ENCODE data around the gene RTEL1.
A peak's percentile ranks its signal among the peaks of the same experiment; 100 is the strongest.
"Not testable (repeated sequence)": the region's sequence is repeated elsewhere in the genome, so short reads cannot be mapped to it uniquely, and the experiment has no call there.

The RTEL1 gene

GRCh38 chr20:63627751-63628245, 30.3 kb upstream of the RTEL1 start:
- in situ Hi-C loops (cut with MboI; ENCODE audit: low pct_unique_long_range_greater_than_20kb, low sequenced_read_pairs, unreplicated experiment) = no loop called here
- DNase-seq (ENCODE audit: low spot score) = no peak
- no peak for TF ChIP-seq CTCF (IDR thresholded peaks at IDR 0.05; ENCODE audit: extremely low read depth, insufficient read depth, missing control alignments)

GRCh38 chr20:63628246-63628975, 29.7 kb upstream of the RTEL1 start:
- no peak for TF ChIP-seq CTCF (IDR thresholded peaks at IDR 0.05; ENCODE audit: extremely low read depth, insufficient read depth, missing control alignments)
- peak; percentile 78 for DNase-seq (ENCODE audit: low spot score)
- in situ Hi-C loops (cut with MboI; ENCODE audit: low pct_unique_long_range_greater_than_20kb, low sequenced_read_pairs, unreplicated experiment) = no loop called here

GRCh38 chr20:63630956-63631355, 27.2 kb upstream of the RTEL1 start:
- DNase-seq (ENCODE audit: low spot score); in situ Hi-C loops (cut with MboI; ENCODE audit: low pct_unique_long_range_greater_than_20kb, low sequenced_read_pairs, unreplicated experiment): not testable (repeated sequence)

- DNase-seq (ENCODE audit: low spot score); in situ Hi-C loops (cut with MboI; ENCODE audit: low pct_unique_long_range_greater_than_20kb, low sequenced_read_pairs, unreplicated experiment): not testable (repeated sequence)
Observed at GRCh38 chr20:63631426-63631825, 26.7 kb upstream of the RTEL1 start.

GRCh38 chr20:63633732-63634131, 24.4 kb upstream of the RTEL1 start:
- in situ Hi-C loops (cut with MboI; ENCODE audit: low pct_unique_long_range_greater_than_20kb, low sequenced_read_pairs, unreplicated experiment) = no loop called here
- TF ChIP-seq CTCF (IDR thresholded peaks at IDR 0.05; ENCODE audit: extremely low read depth, insufficient read depth, missing control alignments) = no peak
- no peak for DNase-seq (ENCODE audit: low spot score)

GRCh38 chr20:63635431-63636141, 22.5 kb upstream of the RTEL1 start:
- in situ Hi-C loops (cut with MboI; ENCODE audit: low pct_unique_long_range_greater_than_20kb, low sequenced_read_pairs, unreplicated experiment) = no loop called here
- no peak for TF ChIP-seq CTCF (IDR thresholded peaks at IDR 0.05; ENCODE audit: extremely low read depth, insufficient read depth, missing control alignments)
- no peak for DNase-seq (ENCODE audit: low spot score)

GRCh38 chr20:63636752-63637628, 21.1 kb upstream of the RTEL1 start:
- in situ Hi-C loops (cut with MboI; ENCODE audit: low pct_unique_long_range_greater_than_20kb, low sequenced_read_pairs, unreplicated experiment) = no loop called here
- TF ChIP-seq CTCF (IDR thresholded peaks at IDR 0.05; ENCODE audit: extremely low read depth, insufficient read depth, missing control alignments) = no peak

More at GRCh38 chr20:63636752-63637628, 21.1 kb upstream of the RTEL1 start:
- no peak for DNase-seq (ENCODE audit: low spot score)

Measured in GM13977 (cell line).